NCI-H774 (cell line): ENCODE data around the gene CDC5L.
"Not testable (repeated sequence)": the region's sequence is repeated elsewhere in the genome, so short reads cannot be mapped to it uniquely, and the experiment has no call there.

Experiments
- DNase-seq: peaks from one replicate; lab custom pipeline; 2025; lab: John Stamatoyannopoulos, UW

The CDC5L gene

DNA sequence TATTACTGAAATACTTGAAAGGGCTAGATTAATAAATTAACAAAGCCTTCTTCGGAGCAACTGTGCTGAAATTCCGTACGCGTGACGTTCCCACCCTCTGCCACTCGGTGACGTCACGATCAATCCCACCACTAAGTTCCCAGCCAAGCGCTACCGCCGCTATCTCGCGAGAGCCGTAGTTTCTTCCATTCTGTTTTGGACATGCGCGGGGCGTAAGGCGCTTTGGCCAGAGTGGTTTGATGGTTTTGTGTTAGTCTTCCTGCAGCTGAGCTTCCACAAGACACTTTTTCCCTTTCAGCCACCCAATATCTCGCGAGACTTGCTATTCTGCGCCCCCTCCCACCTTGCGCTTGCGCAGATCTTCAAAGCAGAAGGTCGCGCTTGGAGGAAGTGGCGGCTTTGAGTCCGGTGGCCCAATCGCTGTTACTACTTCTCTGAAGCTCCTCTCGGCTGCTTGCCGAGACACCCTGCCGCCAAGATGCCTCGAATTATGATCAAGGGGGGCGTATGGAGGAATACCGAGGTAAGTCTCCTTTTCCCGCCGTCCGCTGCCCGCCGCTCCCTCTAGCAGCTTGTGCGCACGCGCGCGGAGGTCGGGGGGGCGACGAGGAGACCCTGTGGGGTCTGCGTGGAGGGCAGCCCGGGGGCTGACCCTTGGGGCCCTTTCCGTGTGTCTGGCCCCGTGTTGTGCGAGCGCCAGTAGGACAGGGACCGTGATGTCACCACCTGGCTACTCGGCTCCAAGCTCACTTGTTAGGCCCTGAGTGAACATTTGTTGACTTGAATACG lies at the start of gene CDC5L:
Gene CDC5L (plus strand): TSS at position 361 of the 789 bp plus-strand sequence. CDS start 118 bp downstream, at position 479.
- peak; percentile 95 for DNase-seq

DNA sequence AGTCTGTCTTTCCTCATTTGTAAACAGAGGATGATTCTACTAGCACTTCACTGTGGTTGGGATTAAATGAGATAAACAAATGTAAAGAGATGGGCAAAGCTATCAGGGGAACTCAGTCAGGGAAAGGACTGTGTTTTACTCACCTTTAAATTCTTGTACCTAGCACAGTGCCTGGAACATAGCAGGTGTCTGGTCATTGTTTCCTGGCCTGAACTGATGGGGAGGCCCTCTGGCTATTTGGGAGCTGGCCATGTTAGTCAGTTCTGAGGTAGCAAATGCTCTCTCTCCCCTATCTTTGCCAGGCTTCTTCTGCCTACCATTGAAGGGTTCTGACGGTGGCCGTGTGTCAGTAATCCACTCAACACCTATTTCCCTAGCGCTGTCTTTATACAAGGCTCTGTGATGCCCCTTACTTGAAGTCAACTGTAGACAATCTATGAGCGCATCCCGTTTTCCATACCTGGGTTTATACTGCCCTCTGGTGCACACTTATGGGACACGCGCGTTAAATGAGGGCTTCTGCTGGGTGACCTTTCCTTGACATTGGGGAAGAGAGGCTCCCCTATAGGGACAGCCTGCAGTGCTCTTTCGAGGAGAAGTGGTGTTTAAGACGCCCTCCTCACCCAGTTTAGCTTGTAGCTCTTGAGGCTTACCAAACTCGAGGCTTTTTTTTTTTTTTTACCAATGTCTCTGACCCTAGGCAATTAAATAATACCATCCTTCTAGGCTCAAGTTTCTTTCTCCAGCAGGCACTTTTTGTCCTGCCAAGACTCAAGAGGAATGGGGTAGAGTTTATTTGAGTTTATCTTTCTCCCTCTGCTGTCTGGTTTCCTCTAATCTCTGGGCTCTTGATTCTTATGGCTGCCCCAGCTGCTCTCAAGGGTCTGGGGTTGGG lies 49.0 kb upstream of the CDC5L start:
- peak; percentile 36 for DNase-seq

DNA sequence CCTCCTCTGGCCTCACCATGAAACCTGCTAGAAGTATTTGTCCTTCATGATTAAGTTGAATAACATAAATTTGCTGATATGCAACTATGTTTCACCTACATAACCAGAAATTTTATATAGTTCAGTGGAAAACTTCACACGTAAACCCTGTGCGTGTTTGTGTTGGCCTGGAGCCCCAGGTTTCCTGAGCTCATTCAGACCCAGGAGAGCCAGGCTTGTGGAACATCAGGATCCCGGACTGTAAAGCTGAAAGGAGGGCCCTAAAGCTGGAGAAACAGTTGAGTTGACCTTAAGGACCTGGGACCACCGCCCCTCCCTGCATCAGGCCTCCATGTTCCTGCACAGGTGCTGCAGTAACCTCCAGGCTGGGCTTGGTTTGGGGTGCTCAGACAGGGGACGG lies 48.2 kb upstream of the CDC5L start:
- no peak for DNase-seq

DNA sequence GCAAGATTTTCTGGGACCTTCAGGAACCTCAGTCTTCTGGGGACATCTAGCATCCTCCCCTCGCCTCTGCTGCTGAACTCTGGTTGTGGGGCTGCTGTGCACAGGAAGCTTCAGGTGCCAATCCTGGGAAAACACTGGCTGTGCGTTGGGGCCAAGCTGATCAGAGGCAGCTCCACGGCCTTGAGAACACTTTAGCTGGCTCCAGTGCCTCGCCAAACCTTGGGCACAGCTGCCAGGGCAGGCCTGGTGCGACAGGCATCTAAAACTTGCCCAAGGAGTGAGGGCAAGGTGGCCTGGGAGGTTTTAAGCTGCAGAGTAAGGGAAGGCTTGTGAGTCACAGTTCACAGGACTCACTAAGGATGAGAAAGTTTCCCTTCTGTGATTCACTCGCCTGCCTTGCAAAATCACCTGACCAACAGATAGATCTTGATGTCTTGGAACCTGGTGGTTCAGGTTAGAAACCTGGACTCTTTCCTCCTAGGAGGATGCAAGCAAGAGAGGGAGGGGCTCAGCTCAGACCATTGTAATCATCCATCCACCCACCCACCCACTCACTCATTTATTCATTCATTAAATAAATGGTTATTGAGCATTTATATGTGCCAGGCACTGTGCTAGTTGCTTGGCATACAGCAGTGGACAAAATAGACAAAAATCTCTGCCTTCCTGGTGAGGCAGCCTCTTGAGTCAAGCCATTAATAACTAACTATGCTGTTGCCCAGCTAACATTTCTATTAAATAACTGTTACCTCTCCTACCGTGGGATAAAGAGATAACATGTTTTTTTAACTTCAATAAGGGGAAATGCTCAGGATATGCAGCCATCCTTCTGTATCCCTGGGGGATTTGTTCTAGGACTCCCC lies 47.5 kb upstream of the CDC5L start:
- no peak for DNase-seq

DNA sequence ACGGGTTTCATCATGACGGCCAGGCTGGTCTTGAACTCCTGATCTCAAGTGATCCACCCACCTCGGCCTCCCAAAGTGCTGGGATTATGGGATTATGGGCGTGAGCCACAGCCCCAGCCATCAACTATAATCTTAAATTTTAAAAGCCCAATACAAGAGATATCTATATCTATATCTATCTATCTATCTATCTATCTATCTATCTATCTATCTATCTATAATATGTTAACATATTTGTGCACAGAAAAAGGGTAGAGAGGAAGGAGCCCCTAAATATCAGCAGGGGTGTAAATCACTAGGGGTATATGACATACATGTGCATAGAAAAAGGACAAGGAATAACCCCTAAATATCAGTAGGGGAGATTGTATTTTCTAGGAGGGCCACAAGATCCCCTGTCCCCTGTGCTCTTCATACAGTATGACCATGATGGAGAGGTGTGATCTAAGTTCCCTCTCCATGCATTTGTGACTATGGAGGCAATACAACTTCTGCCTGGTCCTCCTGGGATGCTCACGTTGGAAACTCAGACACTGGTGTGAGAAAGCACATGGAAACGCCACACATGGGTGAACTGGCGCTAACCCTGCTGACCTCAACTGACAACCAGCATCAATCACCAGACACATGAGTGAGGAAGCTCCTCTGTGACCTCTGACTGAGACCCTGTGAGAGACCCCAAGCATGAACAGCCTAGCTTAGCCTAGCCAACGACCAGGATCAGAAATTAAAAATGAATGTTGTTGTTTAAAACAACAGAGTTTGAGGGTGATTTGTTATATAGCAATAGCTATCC lies 46.2 kb upstream of the CDC5L start:
- DNase-seq, result no peak

DNA sequence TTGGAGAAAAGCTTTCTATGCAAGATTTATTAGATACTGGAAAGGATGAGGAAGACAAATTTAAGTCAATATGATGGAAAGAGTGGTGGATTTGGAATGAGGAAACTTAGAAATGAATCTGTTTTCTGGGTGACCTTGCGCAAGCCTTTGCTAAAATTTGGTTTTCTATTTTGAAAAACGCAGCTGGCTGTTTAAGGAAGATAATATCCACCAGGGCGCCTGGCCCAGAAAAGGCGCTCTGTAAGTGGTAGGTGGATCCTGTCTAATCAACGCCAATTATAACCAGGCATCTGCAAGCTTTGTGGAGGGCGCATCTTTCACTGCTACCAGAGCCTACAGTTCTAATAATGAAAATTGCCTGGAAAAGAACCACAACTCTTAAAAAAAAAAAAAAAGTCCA lies 45.5 kb upstream of the CDC5L start:
- DNase-seq, result no peak

DNA sequence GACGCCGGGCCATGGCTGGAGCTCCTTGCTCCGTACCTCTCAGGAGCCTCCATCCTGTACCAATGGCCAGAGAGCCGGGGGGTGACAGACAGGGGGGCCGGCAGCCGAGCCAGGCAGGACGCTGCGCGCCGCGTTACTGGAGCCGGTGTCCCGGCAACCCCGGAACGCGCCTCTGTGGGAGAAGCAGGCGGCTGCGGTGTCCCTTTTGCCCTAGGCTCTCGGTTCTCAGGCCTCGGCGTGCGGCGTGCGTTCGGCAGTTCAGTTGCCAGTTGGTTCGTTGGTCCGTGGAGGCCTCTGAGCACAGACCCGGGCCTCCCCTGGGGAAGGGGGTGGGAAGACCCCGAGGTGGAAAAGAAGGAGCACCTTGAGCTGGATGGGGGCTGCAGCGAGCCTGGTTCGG lies 45.0 kb upstream of the CDC5L start, which contains the start of gene SPATS1:
Gene SPATS1 (plus strand): TSS at position 162 of the 400 bp plus-strand sequence. CDS start 446 bp downstream, outside the sequence.
- no peak for DNase-seq

DNA sequence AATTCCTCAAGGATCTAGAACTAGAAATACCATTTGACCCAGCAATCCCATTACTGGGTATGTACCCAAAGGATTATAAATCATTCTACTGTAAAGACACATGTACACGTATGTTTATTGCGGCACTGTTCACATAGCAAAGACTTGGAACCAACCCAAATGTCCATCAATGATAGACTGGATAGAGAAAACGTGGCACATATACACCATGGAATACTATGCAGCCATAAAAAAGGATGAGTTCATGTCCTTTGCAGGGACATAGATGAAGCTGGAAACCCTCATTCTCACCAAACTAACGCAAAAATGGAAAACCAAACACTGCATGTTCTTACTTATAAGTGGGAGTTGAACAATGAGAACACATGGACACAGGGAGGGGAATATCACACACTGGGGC lies 40.7 kb upstream of the CDC5L start:
- DNase-seq, result not testable (repeated sequence)

DNA sequence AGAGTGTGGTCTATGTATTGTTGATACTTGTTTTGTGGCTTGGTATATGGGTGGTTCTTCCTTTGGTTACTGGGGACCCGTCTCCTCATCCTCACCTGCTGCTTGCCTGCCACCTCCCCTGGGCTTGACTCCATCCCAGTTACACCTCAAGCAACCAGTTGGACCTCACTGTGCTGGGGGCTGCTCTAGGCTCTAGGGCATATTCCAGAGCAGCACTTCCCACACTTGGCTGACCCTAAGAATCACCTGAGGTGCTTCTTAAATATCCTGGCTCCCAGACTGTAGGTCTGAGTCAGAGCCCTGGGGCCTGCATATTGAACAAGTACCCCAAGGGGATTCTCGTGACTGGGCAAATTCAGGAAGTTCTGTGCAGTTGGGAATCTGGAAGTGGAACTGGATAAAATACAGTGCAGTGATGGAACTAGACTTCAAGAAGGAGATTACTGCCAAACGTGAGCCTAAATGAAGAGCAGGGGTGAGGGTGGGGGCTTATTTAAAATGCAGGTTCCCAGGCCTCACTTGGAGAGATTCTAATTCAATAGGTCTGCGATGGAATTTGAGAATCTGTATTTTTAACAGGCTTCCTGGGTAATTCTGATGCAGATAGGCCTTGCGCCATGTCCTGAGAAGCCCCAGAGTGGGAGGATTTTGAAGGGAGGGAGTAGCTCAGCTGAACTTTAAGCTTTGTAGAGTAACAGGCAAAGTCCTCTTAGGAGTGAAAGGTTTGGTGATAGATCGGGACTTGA lies 37.4 kb upstream of the CDC5L start:
- no peak for DNase-seq

DNA sequence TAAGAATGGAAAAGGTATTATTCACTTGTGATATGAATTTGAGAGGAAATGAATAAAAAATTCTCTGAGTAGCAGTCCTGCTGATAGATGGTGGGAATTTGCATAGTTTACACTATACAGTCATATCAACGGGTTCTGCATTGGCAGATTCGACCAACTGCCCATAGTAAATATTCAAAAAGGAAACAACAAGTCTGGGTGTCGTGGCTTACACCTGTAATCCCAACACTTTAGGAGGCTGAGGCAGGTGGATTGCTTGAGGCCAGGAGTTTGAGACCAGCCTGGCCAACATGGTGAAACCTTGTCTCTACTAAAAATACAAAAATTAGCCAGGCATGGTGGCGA lies 36.9 kb upstream of the CDC5L start:
- DNase-seq, result not testable (repeated sequence)

DNA sequence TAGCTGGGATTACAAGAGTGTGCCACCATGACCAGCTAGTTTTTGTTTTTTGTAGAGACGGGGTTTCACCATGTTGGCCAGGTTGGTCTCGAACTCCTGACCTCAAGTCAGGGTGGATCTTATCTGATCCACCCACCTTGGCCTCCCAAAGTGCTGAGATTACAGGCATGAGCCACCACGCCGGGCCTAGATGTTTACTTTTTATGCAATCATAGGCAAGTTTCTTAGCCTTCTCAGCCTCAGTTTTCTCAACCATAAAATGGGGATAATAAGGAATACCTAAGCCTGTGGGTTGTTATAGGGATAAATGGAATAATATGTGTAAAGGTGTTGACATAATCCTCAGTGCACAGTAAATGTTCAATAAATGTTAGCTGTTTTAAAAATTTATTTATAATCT lies 35.2 kb upstream of the CDC5L start:
- DNase-seq, result no peak

DNA sequence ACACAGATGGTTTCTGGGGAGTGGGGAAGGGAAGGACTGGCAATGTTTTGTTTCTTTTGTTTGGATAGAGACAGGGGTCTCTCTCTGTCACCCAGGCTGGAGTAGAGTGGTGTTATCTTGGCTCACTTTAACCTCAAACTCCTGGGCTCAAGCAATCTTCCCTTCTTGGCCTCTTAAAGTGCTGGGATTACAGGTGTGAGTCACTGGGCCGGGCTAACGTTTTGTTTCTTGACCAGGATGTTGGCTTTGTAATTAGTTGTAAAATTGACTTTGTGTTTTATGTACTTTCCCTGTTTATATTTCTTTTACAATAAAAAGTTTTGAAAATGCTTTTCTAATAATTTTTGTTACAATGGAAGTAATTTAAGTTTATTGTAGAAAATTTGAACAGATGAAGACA lies 34.2 kb upstream of the CDC5L start:
- no peak for DNase-seq

DNA sequence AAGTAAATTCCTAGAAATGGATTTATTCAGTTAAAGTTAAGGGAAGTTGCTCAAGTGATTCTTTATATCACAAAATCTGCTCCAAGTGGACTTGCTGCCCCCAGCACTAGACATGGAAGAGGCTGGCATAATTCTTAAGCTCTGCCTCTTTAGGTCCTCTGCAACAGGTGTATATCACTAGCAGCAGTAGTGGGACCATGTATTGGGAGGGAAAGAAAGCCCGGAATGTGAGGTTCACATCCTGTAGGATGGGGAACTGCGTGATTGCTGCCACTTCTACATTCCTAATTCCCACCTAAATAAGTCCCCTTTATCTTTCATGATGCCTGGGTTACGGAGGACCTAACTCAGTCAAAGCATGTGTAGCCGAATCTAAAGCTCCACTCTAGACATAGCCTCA lies 31.9 kb upstream of the CDC5L start:
- no peak for DNase-seq

DNA sequence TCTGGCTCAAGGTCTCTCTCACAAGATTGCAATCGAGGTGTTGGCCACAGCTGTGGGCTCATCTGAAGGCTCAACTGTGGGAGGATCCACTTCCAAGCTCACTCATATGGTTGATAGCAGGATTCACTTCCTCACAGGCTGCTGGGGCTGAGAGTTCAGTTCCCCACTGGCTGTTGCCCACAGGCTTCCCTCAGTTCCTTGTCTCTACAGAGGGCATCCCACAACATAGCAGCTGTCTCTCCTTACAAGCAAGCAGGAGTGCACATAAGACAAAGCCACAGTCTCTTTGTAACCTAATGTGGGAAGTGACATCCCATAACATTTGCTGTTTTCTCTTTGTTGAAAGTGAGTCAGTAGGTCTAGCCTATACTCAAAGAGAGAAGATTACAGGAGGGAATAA lies 31.0 kb upstream of the CDC5L start:
- DNase-seq, result no peak

DNA sequence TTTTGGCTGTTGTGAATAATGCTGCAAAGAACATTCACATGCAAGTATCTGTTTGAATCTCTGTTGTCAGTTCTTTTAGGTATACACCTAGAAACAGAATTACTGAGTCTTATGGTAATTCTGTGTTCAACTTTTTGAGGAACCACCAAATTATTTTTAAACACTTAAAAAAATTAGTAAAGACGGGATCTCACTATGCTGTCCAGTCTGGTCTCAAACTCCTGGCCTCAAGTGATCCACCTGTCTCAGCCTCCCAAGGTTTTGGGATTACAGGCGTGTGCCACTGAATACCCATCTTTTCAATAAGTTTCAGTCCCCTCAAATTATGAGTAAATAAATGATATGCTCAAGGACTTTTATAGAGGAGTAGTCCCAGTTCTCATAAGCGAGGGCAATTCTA lies 27.5 kb upstream of the CDC5L start:
- no peak for DNase-seq

DNA sequence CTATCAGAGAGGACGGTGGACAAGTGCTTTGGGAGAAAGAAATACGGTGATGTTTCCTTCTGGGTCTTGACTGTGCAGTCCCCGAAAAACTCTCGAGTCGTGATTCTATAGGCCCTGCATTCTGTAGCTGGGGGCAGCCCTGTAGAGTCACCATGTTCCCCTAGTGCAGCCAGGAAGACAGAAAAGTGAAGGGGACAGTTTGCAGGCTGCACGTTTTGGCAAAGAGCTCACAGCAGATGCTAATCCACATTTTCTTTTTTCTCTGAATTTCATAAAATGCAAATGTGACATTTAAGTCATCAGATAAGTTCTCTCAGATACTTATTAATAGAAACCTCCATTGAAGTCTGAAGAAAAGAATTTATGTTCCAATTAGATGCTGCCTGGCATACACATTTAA lies 25.6 kb upstream of the CDC5L start:
- no peak for DNase-seq

DNA sequence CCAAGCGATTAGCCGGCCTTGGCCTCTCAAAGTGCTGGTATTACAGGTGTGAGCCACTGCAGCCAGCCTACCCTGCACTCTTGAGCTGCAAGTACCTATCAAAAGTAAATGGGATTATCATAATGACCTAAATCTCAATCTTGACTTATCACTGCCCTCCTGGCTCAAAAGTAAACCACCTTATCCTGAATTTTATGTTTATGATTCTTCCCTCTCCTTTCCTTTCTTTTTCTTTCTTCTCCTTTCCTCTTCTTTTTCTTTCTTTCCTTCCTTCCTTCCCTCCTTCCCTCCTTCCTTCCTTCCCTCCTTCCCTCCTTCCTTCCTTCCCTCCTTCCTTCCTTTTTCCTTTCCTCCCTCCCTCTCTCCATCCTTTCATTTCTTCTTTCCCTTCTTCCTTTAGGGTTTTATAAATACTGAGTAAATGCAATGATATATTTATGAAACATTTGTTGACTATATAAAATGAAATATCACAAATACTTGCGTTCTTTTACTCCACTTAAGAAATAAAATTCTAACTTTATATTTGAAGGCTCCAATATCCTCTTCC lies 24.1 kb upstream of the CDC5L start:
- no peak for DNase-seq

DNA sequence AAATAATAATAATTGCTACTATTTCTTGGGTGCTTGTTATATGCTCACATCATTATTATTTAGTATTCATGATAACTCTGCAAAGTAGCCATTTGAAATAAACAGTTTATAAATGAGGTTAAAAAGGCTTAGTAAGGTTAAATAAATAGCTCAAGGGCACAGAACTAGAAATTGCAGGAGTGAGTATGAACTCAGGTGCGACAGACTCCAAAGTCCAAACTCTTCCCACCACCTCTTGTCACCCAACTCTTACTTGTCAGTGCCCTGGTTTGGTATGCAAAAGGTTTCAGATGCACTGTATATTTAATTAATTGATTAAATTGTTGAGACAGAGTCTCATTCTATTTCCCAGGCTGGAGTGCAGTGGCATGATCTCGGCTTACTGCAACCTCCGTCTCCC lies 20.7 kb upstream of the CDC5L start:
- DNase-seq, result no peak

DNA sequence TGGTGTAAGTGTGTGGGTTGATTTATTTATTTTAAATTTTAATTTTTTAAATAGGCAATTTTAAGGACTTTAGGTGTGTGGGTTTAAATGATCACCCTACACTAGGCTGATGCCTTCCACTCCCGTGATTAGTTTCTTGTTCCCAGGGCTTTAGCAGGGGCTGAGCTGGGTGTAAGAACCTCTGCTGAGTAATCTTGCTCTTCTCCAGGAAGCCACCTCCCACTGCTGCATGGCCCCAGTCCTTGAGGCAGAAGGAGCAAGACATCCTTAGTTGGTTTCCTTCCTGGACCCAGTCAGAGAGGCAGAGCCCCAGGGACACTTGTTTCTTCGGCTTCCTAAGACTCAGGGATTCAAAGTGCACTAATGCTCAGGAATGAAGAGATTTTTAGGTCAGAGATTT lies 19.8 kb upstream of the CDC5L start:
- no peak for DNase-seq

DNA sequence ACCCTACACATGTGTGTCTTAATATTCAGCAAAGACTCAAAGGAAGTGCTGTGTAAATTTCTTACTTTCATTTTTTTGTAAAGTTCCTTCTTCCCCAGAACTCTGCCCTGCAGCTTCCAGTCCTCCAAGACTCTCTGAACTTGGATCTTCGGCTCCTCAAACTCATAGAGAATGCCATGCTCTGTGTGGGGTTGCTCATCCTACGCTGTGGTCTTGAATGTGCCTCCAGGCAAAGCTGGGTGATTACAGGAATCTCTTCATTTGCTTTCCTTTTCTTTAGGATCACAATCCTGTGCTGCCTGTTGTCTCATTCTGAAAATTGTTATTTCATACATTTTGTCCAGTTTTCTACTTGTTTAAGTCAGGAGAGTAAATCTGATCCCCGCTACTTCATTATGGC lies 14.5 kb upstream of the CDC5L start:
- DNase-seq, result no peak
